Brain microvascular endothelial cell (primary cell): Measurements from ENCODE around the gene PRAC1.
"Not testable (repeated sequence)": the region's sequence is repeated elsewhere in the genome, so short reads cannot be mapped to it uniquely, and the experiment has no call there.

Experiments used
- DNase-seq: peaks from one replicate; pipeline ENCODE4 v3.0.0-alpha.2; 2020
- H3K27ac ChIP-seq: fragments of 250-450 bp; sonication (Bioruptor Pico); 2 replicates; pipeline ENCODE4 v1.5.1; 2020; ENCODE audit warnings: mild to moderate bottlenecking, moderate library complexity
- H3K27me3 ChIP-seq: fragments of 250-450 bp; sonication (Bioruptor Pico); replicated peaks from 2 replicates; pipeline ENCODE4 v1.5.1; 2020; ENCODE audit warnings: mild to moderate bottlenecking
- H3K36me3 ChIP-seq: fragments of 250-450 bp; sonication (Bioruptor Pico); replicated peaks from 2 replicates; pipeline ENCODE4 v1.5.1; 2020; ENCODE audit warnings: mild to moderate bottlenecking
- H3K4me3 ChIP-seq: 2 replicates; pipeline ENCODE4 v1.5.1; 2011; ENCODE audit warnings: low read depth, mild to moderate bottlenecking, control low read depth, low read length, moderate library complexity
- CTCF ChIP-seq: IDR thresholded peaks from 2 replicates; pipeline ENCODE4 v1.5.1; 2011; ENCODE audit warnings: low read depth, mild to moderate bottlenecking, moderate library complexity, low read length, control low read depth, inconsistent platforms; ENCODE audit errors: missing control alignments
- in situ Hi-C: cut with HindIII; loops from 2 replicates; pipeline ENCODE4 v1.10.0; 2017; ENCODE audit warnings: low sequenced_read_pairs, low pct_ligation_motif_present

The PRAC1 gene

DNA sequence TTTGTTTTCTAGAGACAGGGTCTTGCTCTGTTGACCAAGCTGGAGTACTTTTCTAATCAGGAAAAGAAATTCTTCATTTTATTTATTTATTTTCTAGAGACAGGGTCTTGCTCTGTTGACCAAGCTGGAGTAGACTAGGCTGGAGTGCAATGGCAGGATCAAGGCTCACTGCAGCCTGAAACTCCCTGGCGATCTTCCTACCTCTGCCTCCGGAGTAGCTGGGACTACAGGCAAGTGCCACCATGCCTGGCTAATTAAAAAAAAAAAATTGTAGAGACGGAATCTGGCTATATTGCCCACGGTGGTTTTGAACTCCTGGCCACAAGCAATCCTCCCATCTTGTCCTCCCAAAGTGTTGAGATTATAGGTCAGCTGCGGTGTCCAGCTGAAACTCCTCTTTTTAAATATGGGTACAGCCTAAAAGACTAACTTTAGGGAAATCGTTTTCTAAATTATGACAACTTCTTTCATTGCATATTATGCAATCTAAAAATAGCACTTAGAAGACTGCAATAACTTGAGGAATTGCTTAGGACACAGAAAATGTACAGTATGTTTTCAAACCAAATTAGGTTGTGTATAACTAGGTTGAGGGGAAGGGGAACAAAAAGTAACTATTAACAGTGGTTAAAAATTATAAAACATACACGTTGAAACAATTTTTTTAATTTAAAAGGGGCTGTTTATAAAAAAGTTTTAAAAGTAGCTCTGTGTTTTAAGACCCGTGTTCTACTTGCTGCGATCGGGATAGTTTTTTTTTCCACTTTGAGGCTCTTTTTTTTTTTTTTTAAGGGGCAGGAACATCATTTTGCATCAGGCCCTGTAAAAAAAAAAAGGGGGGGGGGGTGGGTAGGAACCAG lies 4.7 kb downstream of the PRAC1 start:
- no peak overlapping the region for H3K27ac ChIP-seq

GRCh38 chr17:48716549-48716948 lies 5.8 kb downstream of the PRAC1 start:
- DNase-seq, H3K36me3 ChIP-seq, in situ Hi-C loops, H3K4me3 ChIP-seq, H3K27ac ChIP-seq: not testable (repeated sequence)
- peaks cover 52% of the 10 kb centered on the region for H3K27me3 ChIP-seq

More for the DNA sequence above, 4.7 kb downstream of the PRAC1 start:
- no peak overlapping the region for H3K4me3 ChIP-seq
- TF ChIP-seq CTCF = no peak
- in situ Hi-C loops = no loop called here
- no peak for DNase-seq
- H3K27me3 ChIP-seq = peaks cover 63% of the 10 kb centered on the region
- no peaks in the 10 kb centered on the region for H3K36me3 ChIP-seq

- peaks cover 44% of the 10 kb centered on the region for H3K27me3 ChIP-seq
- no peak overlapping the region for H3K27ac ChIP-seq
- H3K36me3 ChIP-seq = no peaks in the 10 kb centered on the region
- in situ Hi-C loops = no loop called here
- H3K4me3 ChIP-seq = no peak overlapping the region
- DNase-seq = no peak
- no peak for TF ChIP-seq CTCF
Observed at GRCh38 chr17:48715496-48716399, 6.6 kb downstream of the PRAC1 start.

DNA sequence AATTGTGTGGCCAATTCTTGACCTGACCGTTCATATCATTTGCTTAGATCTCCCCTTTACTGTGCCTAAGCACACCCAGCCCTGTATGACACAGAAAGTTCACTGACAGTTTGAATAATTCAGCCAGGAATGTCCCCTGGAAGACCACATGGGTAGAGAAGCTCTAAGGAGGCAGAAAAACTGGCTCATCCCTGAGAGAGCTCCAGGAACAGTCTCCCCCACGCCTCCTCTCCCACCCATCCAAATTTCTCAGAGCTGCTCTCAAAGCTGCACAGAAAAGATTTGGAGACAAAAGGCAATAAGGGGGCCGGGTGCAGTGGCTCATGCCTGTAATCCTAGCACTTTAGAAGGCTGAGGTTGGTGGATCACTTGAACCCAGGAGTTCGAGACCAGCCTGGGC lies 11.2 kb downstream of the PRAC1 start:
- no peak overlapping the region for H3K4me3 ChIP-seq
- H3K27me3 ChIP-seq = peaks cover 13% of the 10 kb centered on the region
- in situ Hi-C loops = no loop called here
- TF ChIP-seq CTCF = no peak
- no peak for DNase-seq
- no peak overlapping the region for H3K27ac ChIP-seq
- H3K36me3 ChIP-seq = no peaks in the 10 kb centered on the region

- no peak overlapping the region for H3K27ac ChIP-seq
- peaks cover 17% of the 10 kb centered on the region for H3K27me3 ChIP-seq
- in situ Hi-C loops = no loop called here
- TF ChIP-seq CTCF = no peak
- H3K4me3 ChIP-seq = no peak overlapping the region
- no peaks in the 10 kb centered on the region for H3K36me3 ChIP-seq
- DNase-seq = no peak
Observed at GRCh38 chr17:48704361-48705248, 17.7 kb downstream of the PRAC1 start.
